ENCODE results near the gene MKKS.
"Not testable (repeated sequence)": the region's sequence is repeated elsewhere in the genome, so short reads cannot be mapped to it uniquely, and the experiment has no call there.

MKKS gene

DNA sequence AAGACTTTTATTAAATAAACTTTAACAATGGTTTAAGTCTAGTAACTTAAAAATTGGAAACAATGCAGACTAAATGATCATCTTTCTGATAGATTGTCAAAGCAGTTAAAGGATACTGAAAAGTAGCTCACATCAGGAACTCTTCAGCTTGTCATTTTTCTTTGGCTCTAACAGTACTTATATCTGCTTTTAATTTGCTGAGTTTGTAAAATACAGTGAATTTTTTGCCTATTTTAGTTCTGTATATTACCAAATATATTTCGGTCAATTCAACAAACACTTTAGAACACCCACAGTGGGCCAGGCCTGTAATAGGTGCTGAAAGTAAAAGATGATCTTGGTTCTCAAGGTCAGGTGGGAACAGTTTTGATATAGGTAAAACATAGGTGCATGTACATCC lies 22.3 kb downstream of the MKKS start:
- DNase-seq: no peak

DNA sequence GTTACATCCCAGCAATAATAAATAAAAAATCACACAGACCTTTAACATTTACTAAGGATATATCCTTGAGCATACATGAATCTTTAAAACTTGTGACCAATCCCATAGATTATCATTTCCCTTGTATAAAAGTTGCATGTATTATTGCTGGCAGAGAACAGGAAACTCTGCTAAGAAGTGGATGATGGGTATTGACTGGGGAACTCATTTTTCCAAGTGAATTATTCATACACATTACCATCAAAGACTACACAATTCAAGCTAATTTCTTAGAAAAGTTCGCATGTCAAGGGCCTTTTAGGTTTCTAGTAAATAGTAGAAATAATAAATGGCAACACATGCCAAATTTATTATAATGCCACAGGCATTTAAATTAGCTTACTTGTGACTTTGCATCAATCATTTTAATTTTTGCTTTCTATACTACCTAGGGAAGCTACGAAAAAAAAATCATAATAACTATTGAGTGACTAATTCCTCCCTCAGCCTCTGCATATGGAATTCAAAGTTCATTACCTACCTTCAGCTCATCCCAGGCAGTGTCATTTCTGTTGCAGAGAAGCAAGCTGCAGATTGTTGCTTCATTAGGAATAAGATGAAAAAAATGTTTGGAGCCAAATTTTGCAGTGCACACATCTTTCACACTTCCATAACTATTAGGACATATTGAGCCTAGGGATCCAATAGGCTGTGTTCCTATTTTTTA lies 25.8 kb downstream of the MKKS start:
- DNase-seq: no peak

DNA sequence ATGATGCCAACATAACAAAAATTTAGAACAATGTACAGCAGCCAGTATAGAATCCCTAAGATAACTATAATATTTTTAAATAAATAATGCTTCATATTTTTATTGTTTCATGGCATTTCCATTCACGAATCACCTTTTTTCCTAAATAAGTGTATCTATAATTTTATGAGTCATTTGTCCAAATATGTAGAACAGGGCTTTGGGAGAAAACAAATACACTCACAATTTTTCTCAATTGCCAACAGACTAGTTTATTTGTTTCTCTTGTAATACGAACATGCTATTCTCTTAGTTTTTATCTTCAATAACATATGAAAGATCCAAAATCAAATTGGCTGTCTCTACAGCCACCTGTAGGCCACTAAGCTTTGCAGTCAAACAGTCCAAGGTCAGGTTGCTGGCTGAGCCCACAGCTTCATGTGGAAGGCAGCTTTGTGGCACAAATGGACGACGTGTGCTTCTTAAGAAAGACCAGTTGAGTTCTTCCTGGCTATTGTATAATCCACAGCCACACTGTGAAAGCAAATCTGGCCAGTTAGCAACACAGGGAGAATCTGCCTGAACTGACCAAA lies 29.0 kb downstream of the MKKS start:
- DNase-seq: no peak

DNA sequence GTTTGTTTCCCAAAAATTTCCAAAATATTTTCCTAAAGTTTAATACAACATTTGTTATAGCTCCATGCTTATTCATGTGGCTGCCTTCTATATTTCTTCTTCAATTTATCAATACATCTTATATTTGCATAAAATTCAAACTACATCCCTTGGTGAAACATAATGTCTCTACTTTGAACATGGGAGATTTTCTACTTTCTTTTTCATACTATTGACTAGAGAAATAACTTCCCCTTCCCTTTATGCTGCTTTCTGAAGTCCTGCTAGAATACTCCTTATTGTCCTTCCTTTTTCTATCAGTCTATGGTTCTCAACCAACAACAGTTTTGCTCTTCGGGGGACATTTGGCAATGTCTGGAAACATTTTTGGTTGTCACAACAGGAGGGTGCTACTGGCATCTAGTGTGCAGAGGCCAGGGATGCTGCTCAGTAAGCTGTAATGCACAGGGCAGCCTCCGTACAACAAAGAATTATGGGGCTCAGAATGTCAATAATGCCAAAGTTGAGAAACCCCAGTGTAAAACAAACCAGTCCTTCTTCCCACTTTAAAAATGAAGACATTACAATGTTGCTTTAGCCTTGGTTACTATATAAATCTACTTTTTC lies 29.9 kb downstream of the MKKS start:
- no peak for DNase-seq

DNA sequence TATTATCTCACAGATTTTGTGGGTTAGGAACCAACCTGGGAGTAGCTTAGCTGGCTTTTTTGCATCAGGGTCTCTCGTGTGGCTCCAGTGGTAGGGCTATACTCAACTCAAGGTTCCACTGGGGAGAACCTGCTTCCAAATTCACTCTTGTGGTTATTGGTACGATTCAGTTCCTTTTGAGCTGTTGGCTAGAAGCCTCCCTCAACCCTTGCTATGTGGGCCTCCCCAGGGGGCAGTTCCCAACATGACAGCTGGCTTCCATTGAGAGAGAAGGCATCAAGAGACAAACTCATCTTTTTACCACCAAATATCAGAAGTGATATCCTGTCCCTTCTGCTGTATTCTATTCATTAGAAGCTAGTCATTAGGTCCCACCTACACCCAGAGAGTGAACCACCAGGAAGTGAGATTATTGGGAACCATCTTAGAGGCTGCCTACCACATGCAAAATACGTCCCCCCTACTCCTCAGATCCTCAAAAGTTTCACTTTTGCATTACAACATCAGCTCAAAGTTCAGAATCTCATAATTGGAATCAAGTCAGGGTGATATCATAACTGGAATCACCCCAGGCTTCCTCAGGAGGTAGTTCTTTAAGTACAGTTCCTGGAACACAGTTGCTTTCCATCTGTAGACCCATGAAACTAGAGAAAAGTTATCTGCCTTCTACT lies 30.9 kb downstream of the MKKS start:
- DNase-seq: no peak

DNA sequence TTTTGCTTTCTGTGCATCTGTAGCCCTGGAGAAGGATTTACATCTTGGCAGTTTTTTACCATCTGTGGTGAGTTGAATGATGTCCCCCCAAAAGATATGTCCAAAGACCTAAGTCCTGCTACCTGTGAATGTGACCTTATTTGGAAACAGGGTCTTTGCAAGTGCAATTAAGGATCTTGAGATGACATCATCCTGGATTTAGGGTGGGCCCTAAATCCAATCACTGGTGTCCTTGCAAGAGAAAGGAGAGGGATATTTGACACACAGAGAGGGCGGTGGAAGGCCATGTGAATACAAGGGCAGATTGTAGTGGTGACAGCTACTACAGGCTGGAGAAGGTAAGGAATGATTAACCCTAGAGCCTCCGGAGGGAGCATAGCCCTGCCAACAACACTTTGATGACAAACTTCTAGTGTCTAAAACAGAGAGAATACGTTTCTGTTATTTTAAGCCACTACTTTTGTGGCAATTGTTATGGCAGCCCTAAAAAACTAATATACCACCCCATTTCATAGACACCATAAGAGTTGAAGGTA lies 35.1 kb downstream of the MKKS start:
- no peak for DNase-seq

DNA sequence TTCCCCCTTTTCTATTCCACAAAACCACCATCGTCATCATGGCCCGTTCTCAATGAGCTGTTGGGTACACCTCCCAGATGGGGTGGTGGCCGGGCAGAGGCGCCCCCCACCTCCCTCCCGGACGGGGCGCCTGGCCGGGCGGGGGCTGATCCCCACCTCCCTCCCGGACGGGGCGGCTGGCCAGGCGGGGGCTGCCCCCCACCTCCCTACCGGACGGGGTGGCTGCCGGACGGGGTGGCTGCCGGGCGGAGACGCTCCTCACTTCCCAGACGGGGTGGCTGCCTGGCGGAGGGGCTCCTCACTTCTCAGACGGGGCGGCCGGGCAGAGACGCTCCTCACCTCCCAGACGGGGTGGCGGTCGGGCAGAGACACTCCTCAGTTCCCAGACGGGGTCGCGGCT lies 39.3 kb downstream of the MKKS start:
- not testable (repeated sequence) for DNase-seq

- DNase-seq: no peak
Observed at GRCh38 chr20:10390709-10391108, 43.3 kb downstream of the MKKS start.

DNA sequence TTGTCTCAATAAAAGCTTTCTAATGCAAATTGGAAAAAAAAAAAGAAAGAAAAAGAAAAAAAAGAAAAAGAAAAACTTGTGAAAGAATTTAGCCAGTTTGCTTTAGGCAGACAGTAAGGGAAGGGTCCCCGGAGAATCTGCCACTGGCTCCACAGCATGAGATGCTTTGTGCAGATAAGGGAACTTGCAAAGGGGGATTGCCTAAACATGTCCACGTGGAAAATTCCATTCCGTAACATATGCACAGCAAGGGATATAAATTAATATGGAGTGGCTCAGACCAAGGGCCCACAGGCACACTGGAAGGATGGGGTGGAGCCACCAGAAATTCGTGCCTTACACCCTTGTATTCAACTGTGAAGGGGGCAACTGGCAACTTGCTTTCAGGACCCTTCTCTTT lies 45.4 kb downstream of the MKKS start:
- DNase-seq: no peak

- no peak for DNase-seq
Observed at GRCh38 chr20:10387686-10388085, 46.3 kb downstream of the MKKS start.

DNA sequence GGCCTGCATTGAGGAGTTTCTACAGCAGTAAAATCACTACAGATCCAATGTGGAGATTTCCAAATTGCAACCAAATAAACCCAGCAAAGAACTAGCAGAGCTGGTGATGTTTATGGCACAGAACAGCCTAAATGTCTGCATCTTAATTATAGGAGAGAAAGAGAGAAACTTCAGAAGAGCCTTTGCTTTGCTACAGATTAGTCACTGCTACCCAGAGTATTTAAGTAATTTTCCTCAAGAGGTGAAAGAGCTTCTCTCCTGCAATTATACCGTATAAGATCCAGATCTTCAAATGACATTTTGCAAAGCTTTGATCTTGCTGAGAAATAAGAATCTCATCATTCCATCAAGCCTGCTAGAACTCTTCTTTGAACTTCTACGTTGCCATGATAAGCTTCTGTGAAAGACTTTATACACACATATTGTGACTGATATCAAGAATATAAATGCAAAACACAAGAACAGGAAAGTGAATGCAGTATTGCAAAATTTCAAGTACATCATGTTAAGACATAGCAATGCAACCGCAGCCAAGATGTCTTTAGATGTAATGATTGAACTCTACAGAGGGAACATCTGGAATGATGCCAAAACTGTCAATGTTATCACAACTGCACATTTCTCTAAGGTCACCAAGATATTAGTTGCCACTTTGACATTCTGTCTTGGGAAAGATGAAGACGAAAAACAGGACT lies 48.0 kb downstream of the MKKS start:
- DNase-seq: no peak

DNA sequence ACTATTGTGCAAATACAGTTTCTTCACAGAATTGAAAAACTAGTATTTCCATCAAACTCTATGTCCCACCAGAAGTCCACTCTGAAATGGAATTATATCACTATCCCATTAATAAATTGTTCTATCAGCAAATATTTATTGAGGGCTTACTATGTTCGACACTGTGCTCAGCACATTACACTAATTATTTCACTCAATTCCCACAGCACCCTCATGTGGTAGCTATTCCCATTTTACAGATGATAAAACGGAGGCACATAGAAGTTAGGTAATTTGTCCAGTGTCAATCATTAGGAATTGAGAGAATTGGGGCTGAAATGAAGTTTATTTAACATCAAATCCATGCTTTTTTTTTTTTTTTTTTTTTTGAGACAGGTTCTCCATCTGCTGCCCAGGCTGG lies 52.5 kb downstream of the MKKS start:
- DNase-seq: peak; percentile 24

GRCh38 chr20:10379761-10380160 lies 54.3 kb downstream of the MKKS start:
- peak; percentile 56 for DNase-seq

DNA sequence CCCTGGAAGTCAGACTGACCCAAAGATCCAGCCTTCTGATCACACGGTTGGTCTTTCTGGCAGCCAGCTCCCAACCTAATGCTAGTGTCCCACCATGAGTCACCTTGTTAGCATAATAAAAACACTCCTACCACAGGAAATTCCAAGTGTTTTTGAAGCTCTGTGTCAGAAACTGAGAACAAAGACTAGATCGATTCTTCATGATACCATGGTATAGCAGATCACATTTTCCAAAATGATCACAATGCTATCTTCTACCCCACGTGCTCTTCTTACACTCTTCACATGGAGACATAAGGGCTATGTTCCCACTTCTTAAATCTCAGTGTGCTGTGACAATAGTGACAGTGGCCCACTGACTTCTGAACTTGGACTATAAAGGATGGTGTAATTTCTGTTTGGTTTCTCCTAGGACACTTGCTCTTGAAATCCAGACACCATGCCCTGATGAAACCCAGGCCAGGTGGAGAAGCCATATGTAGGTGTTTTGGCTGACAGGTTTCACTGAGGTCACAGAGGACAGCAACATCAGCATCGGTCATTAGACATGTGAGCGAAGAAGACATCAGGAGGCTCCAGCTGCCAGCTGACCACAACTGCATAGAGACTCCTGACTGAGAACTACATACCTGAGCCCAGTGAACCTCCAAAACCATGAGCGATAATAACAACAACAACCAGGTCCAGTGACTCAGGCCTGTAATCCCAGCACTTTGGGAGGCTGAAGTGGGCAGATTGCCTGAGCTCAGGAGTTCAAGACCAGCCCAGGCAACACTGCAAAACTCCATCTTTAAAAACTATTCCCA lies 57.5 kb downstream of the MKKS start:
- no peak for DNase-seq

GRCh38 chr20:10375191-10375590 lies 58.8 kb downstream of the MKKS start:
- DNase-seq: no peak

GRCh38 chr20:10374036-10374435 lies 60.0 kb downstream of the MKKS start:
- DNase-seq: no peak

- no peak for DNase-seq
Observed at GRCh38 chr20:10371467-10371866, 62.6 kb downstream of the MKKS start.

DNA sequence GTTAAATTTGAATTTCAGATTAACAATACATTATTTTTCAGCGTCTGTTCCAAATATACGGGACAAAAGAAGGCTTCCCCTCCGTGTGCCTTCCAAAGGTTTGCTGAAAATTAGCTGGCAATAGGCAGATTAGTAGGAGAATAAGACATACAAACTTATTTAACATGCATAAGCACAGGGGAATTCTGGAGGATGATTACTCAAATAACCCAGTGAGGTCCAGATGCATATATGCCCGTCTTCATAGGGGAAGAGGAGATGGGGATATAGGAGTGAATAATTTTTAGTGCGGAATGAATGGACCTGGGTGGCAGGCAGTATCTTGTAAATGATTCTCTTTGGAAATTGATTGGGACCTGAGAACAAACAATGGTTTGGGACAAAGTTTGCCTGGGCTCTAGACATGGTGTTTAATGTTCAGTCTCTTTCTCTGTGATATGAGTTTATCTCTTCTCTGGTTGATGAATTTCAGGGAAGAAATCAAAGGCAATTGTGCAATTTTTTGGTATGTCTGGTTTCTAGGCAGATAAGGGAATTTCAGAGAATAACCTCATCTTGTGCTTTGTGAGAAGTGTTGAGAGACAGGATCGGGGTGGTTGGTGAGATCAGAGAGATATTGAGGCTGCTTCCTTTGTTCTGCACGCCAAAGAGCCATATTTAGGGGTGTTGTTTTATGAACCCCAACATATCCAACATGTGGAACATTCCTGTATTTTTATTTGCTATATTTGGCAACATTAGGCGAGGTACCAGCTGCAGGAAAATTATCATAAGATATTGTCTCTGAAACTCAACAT lies 63.7 kb downstream of the MKKS start:
- no peak for DNase-seq

GRCh38 chr20:10369723-10370090 lies 64.3 kb downstream of the MKKS start:
- peak; percentile 79 for DNase-seq

DNA sequence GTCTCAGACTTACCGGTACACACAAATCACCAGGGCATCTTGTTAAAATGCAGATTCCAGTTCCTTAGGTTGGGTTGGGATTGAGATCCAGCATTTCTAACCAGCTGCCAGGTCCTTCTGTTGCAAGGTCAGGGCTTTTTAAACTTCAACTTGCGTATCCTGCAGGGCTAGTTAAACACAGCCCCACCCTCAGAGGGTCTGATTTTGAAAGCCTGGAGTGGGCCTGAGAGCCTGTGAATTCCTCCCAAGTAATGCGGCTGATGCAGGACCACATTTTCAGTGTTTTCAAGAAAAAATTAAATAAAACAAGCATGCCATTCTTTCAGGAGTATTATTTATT lies 65.3 kb downstream of the MKKS start:
- no peak for DNase-seq

DNA sequence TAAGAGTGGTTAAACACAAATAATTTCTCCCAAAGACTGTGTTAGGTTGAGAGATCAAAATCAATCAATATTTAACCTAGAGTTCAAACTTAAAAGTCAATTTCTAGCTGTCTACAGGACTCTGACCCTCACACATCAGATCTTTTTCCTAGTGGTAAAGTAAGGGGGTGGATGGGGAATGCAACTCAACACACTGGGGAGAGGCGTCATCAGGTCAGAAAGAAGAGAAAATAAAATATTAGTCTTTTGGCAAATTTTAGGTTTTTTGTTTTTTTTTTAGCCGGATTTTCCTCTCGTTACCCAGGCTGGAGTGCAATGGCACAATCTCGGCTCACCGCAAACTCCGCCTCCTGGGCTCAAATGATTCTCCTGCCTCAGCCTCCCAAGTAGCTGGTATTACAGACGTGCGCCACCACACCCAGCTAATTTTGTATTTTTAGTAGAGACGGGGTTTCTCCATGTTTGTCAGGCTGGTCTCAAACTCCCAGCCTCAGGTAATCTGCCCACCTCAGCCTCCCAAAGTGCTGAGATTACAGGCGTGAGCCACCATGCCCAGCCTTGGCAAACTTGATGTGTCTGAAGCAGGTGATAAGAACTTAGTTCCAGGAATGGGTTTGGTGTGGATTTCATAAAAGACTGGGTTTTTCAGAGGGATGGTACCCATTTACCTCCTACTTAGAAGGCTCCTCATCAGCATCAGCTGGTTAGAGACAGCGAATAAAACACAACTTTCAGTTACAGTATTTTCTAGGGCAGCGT lies 65.9 kb downstream of the MKKS start:
- no peak for DNase-seq
